Endothelial cell of umbilical vein (primary cell): ENCODE data around the gene SFMBT1. TPM values are rescaled to one million over a fixed set of nuclear protein-coding genes. Genes with fewer than 3 reads are reported as not detected.

ENCODE experiments used
- BruUV-seq: library from RNA; stranded (reverse); fragments of 400-500 nt; replicated peaks from 2 replicates; lab custom pipeline; 2021; lab: Mats Ljungman, UMichigan
- CTCF ChIA-PET: fragments of 300-600, 350-600 bp; sonication (Branson Sonifier 250); formaldehyde crosslinking; loops from one replicate; lab custom pipeline; 2021; ENCODE audit warnings: antibody characterized with exemption, inconsistent platforms; lab: Charles Lee
- POLR2A ChIA-PET: fragments of 300-600, 350-600 bp; sonication (Branson Sonifier 250); formaldehyde crosslinking; loops from one replicate; lab custom pipeline; 2021; ENCODE audit warnings: antibody characterized with exemption, inconsistent platforms; lab: Charles Lee
- DNase-seq: peaks from one replicate; pipeline ENCODE4 v3.0.0-alpha.2; 2011; ENCODE audit warnings: low read depth, low spot score
- FAIRE-seq: peaks from 2 replicates; lab custom pipeline; 2011; peaks lifted over from hg19 to GRCh38; lab: Jason Lieb, UNC
- H2AFZ ChIP-seq: 2 replicates; pipeline ENCODE4 v1.6.0; 2012; ENCODE audit warnings: low read depth, low read length, control low read depth, inconsistent platforms
- H3K27ac ChIP-seq: 2 replicates; pipeline ENCODE4 v1.5.1; 2011; ENCODE audit warnings: low read depth, mild to moderate bottlenecking, control low read depth, low read length, moderate library complexity; ENCODE audit not compliant: insufficient read depth
- H3K27me3 ChIP-seq, 2 experiments: 2 replicates each; pipeline versions ENCODE4 v1.6.0 to v1.6.1; 2011; ENCODE audit warnings: low read length in 2 of 2, mixed read lengths in 1 of 2; ENCODE audit not compliant: control insufficient read depth in 2 of 2, insufficient read depth in 2 of 2
- H3K36me3 ChIP-seq, 2 experiments: 2 replicates in 1 of 2; 3 replicates in 1 of 2; pipeline ENCODE4 v1.5.1; 2011; ENCODE audit warnings: low read length in 2 of 2, mild to moderate bottlenecking in 1 of 2, moderate library complexity in 1 of 2; ENCODE audit not compliant: control insufficient read depth in 2 of 2, insufficient read depth in 2 of 2; ENCODE audit errors: extremely low read depth in 1 of 2
- H3K4me1 ChIP-seq: 3 replicates; pipeline ENCODE4 v1.5.1; 2011; ENCODE audit warnings: mild to moderate bottlenecking, low read length; ENCODE audit not compliant: control insufficient read depth, insufficient read depth; ENCODE audit errors: extremely low read depth
- H3K4me2 ChIP-seq: 2 replicates; pipeline ENCODE4 v1.6.1; 2011; ENCODE audit warnings: low read length, control low read depth, mixed read lengths; ENCODE audit not compliant: insufficient read depth
- H3K4me3 ChIP-seq, 3 experiments: fragments of 200-600 bp in 1 of 3; sonication (generic), shearing (Covaris generic) in 1 of 3; replicated peaks in 1 of 3; 2 replicates each; pipeline ENCODE4 v1.5.1; 2011 to 2016; ENCODE audit warnings: control low read depth in 3 of 3, low read length in 3 of 3, mild to moderate bottlenecking in 2 of 3, inconsistent platforms in 1 of 3, low read depth in 1 of 3, moderate library complexity in 1 of 3; ENCODE audit not compliant: insufficient read depth in 1 of 3
- H3K79me2 ChIP-seq: 2 replicates; pipeline ENCODE4 v1.6.0; 2012; ENCODE audit warnings: low read length, inconsistent platforms; ENCODE audit not compliant: control insufficient read depth, insufficient read depth
- H3K9ac ChIP-seq: replicated peaks from 2 replicates; pipeline ENCODE3; 2011; ENCODE audit warnings: low read length, control low read depth; ENCODE audit not compliant: insufficient read depth; ENCODE audit errors: extremely low read depth
- H3K9me1 ChIP-seq: replicated peaks from 3 replicates; pipeline ENCODE4 v1.6.0; 2011; ENCODE audit warnings: mild to moderate bottlenecking, low read length; ENCODE audit not compliant: control insufficient read depth, insufficient read depth; ENCODE audit errors: extremely low read depth
- H3K9me3 ChIP-seq: replicated peaks from 2 replicates; pipeline ENCODE4 v1.5.1; 2012; ENCODE audit warnings: low read length, inconsistent platforms; ENCODE audit not compliant: control insufficient read depth, insufficient read depth
- H4K20me1 ChIP-seq: replicated peaks from 2 replicates; pipeline ENCODE3; 2011; ENCODE audit warnings: mild to moderate bottlenecking, low read length; ENCODE audit not compliant: control insufficient read depth, insufficient read depth; ENCODE audit errors: extremely low read depth
- CTCF ChIP-seq, 2 donors: IDR thresholded peaks; 1 replicate in 1 of 2; 2 replicates in 1 of 2; pipeline ENCODE4 v1.5.1; 2011; ENCODE audit warnings: low read length in 2 of 2, mild to moderate bottlenecking in 2 of 2, moderate library complexity in 2 of 2, control low read depth in 1 of 2, inconsistent platforms in 1 of 2, low read depth in 1 of 2; ENCODE audit not compliant: insufficient read depth in 1 of 2; ENCODE audit errors: extremely low read depth in 1 of 2
- EZH2 ChIP-seq: IDR thresholded peaks from 2 replicates; pipeline ENCODE4 v1.6.1; 2012; ENCODE audit warnings: borderline replicate concordance, low read depth, mild to moderate bottlenecking, moderate library complexity, low read length, inconsistent platforms; ENCODE audit not compliant: severe bottlenecking
- FOS ChIP-seq: IDR thresholded peaks from 2 replicates; pipeline ENCODE4 v1.6.1; 2011; ENCODE audit warnings: mild to moderate bottlenecking, low read length, moderate library complexity, borderline replicate concordance; ENCODE audit not compliant: insufficient read depth
- GATA2 ChIP-seq: IDR thresholded peaks from 2 replicates; pipeline ENCODE4 v1.7.0; 2011; ENCODE audit warnings: low read depth, mild to moderate bottlenecking, moderate library complexity, mixed read lengths, low read length; ENCODE audit not compliant: insufficient read length, insufficient read depth
- JUN ChIP-seq: IDR thresholded peaks from 2 replicates; pipeline ENCODE4 v1.6.1; 2011; ENCODE audit warnings: borderline replicate concordance, low read depth; ENCODE audit not compliant: insufficient read length, insufficient read depth
- MAX ChIP-seq: IDR thresholded peaks from 2 replicates; pipeline ENCODE4 v1.6.1; 2011; ENCODE audit not compliant: insufficient read depth, insufficient read length
- MYC ChIP-seq: IDR thresholded peaks from one replicate; pipeline ENCODE4 v1.6.1; 2011; ENCODE audit warnings: mild to moderate bottlenecking, low read depth, low read length
- POLR2A ChIP-seq: IDR thresholded peaks from 2 replicates; pipeline ENCODE4 v1.6.1; 2012; ENCODE audit warnings: low read depth, mild to moderate bottlenecking, control low read depth, low read length
- POLR2AphosphoS5 ChIP-seq: IDR thresholded peaks from 2 replicates; pipeline ENCODE4 v1.6.1; 2012; ENCODE audit warnings: low read depth, mild to moderate bottlenecking, control low read depth, low read length, moderate library complexity; ENCODE audit not compliant: insufficient read depth
- dilution Hi-C: fragments of 300-500 bp; cut with MboI; formaldehyde crosslinking; loops from one replicate; pipeline ENCODE4 v1.15.0; 2019; ENCODE audit warnings: low sequenced_read_pairs; ENCODE audit not compliant: extremely low pct_ligation_motif_present
- intact Hi-C: fragments of 100-400 bp; cut with micrococcal nuclease; formaldehyde crosslinking; loops from one replicate; pipeline ENCODE4 v1.10.0; 2022
- polyA plus RNA-seq, 4 experiments: library from polyadenylated mRNA; depleted of rRNA in 3 of 4; stranded (reverse) in 3 of 4; unstranded in 1 of 4; fragments of >200 nt; gene quantifications; 2 replicates each; pipeline versions ENCODE4 v1.2.1 to v1.2.3, GENCODE V29; 2011 to 2012; ENCODE audit warnings: missing spikeins in 1 of 4
- total RNA-seq: library from RNA; stranded (reverse); gene quantifications from 2 replicates; pipeline ENCODE4 v1.2.3, GENCODE V29; 2021

The SFMBT1 gene
- total and polyA plus RNA-seq, 2 donors (not counting 3 experiments of a cell fraction or from before 2014, with no cell fraction given) = 1.8 to 6.0 TPM

GRCh38 chr3:52998771-52999513 lies 46.9 kb downstream of the SFMBT1 start:
- ChIA-PET POLR2A (no interaction called here), CTCF (no interaction called here)
- Histone ChIP-seq H3K36me3 (no peaks in the 10 kb centered on the region), H3K4me1 (no peaks in the 10 kb centered on the region), H3K79me2 (no peaks in the 10 kb centered on the region), H3K9ac (no peak overlapping the region), H3K4me3 (no peak overlapping the region), H3K27me3 (no peaks in the 10 kb centered on the region), H2AFZ (no peak overlapping the region), H3K27ac (no peak overlapping the region), H3K9me1 (no peaks in the 10 kb centered on the region), H3K9me3 (no peaks in the 10 kb centered on the region), H4K20me1 (no peaks in the 10 kb centered on the region), H3K4me2 (no peak overlapping the region)
- no peak for FAIRE-seq
- no TSS peak for BruUV-seq
- no peak for DNase-seq
- dilution Hi-C loops = no loop called here
- intact Hi-C loops = no loop called here
- TF ChIP-seq POLR2A = no peak
- TF ChIP-seq GATA2 = no peak
- no peak for TF ChIP-seq JUN
- TF ChIP-seq EZH2 = no peak
- TF ChIP-seq POLR2AphosphoS5 = no peak
- no peak for TF ChIP-seq FOS
- no peak for TF ChIP-seq CTCF (IDR thresholded peaks at IDR 0.05; ENCODE audit: extremely low read depth in 1 of 2, insufficient read depth in 1 of 2, low read depth in 1 of 2, low read length in 2 of 2)
- no peak for TF ChIP-seq MYC
- no peak for TF ChIP-seq MAX
